ENCODE results near the gene CDC34. TPM values are rescaled to one million over a fixed set of nuclear protein-coding genes. Genes with fewer than 3 reads are reported as not detected.
A peak's percentile ranks its signal among the peaks of the same experiment; 100 is the strongest.
"Not testable (repeated sequence)": the region's sequence is repeated elsewhere in the genome, so short reads cannot be mapped to it uniquely, and the experiment has no call there.

The CDC34 gene
- total and polyA plus RNA-seq, 7 donors: 72.6 to 160 (median 107) TPM

GRCh38 chr19:584240-585001 lies 52.9 kb downstream of the CDC34 start:
- peak; percentile 74 for TF ChIP-seq CTCF (IDR thresholded peaks at IDR 0.05)
- Histone ChIP-seq H3K4me1 (peaks cover 7% of the 10 kb centered on the region), H3K4me3 (no peak overlapping the region), H3K36me3 (ENCODE audit: insufficient read depth in 1 of 2, low read depth in 1 of 2) (peaks cover 4 to 38% of the 10 kb centered on the region in 2 donors), H3K27me3 (ENCODE audit: insufficient read depth in 3 of 3, low read length in 2 of 3) (peaks cover 0 to 17% (median 9%) of the 10 kb centered on the region in 3 donors), H3K27ac (no peak overlapping the region), H3K9me3 (no peaks in the 10 kb centered on the region)
- ATAC-seq (peak; percentile 71 to 80 (median 74)), DNase-seq (peak; percentile 57 to 82)
- intact Hi-C loops (cut with DNase I): loop anchor here in 1 of 2 donors (10.0 kb wide), 1 partner anchor 150 kb away; no protein-coding TSS in a partner anchor
- 11 to 25% (median 15%) methylated on average over 37 to 38 of the region's 38 CpGs for WGBS, 3 donors

- Histone ChIP-seq H3K27me3 (ENCODE audit: insufficient read depth in 3 of 3, low read length in 2 of 3) (peaks cover 0 to 18% (median 10%) of the 10 kb centered on the region in 3 donors), H3K36me3 (ENCODE audit: insufficient read depth in 1 of 2, low read depth in 1 of 2) (peaks cover 4 to 30% of the 10 kb centered on the region in 2 donors)
- H3K27ac ChIP-seq, H3K9me3 ChIP-seq, H3K4me1 ChIP-seq, H3K4me3 ChIP-seq, DNase-seq: not testable (repeated sequence)
- intact Hi-C loops (cut with DNase I): loop anchor here in 1 of 2 donors (10.0 kb wide), 1 partner anchor 150 kb away; no protein-coding TSS in a partner anchor
- peak; percentile 0 to 6 (median 3) for ATAC-seq
- WGBS, 3 donors: 75 to 77% (median 76%) methylated on average over 20 to 34 of the region's 34 CpGs
Observed at GRCh38 chr19:585146-585545, 53.6 kb downstream of the CDC34 start.

- peaks cover 0 to 22% (median 14%) of the 10 kb centered on the region in 3 donors for H3K27me3 ChIP-seq (ENCODE audit: insufficient read depth in 3 of 3, low read length in 2 of 3)
- H3K9me3 ChIP-seq: no peaks in the 10 kb centered on the region
- ATAC-seq: peak in 2 of 4 donors; percentile 3 to 11
- no peak overlapping the region for H3K4me3 ChIP-seq
- DNase-seq: no peak
- H3K36me3 ChIP-seq (ENCODE audit: insufficient read depth in 1 of 2, low read depth in 1 of 2): peaks cover 4 to 26% of the 10 kb centered on the region in 2 donors
- 56 to 62% (median 60%) methylated on average over 9 to 10 of the region's 10 CpGs for WGBS, 3 donors
- no peak overlapping the region for H3K27ac ChIP-seq
- H3K4me1 ChIP-seq: peaks cover 5% of the 10 kb centered on the region
- TF ChIP-seq CTCF (IDR thresholded peaks at IDR 0.05): no peak
- intact Hi-C loops (cut with DNase I): loop anchor here in 1 of 2 donors (10.0 kb wide), 1 partner anchor 149 kb away; no protein-coding TSS in a partner anchor
Observed at GRCh38 chr19:585551-586110, 54.1 kb downstream of the CDC34 start.

GRCh38 chr19:588093-588740 lies 56.7 kb downstream of the CDC34 start:
- H3K9me3 ChIP-seq: no peaks in the 10 kb centered on the region
- H3K36me3 ChIP-seq (ENCODE audit: insufficient read depth in 1 of 2, low read depth in 1 of 2): peaks cover 0 to 2% of the 10 kb centered on the region in 2 donors
- WGBS, 3 donors: 5 to 6% (median 5%) methylated on average over 30 to 41 of the region's 41 CpGs
- TF ChIP-seq CTCF (IDR thresholded peaks at IDR 0.05): no peak
- intact Hi-C loops (cut with DNase I): loop anchor here in 1 of 2 donors (10.0 kb wide), 1 partner anchor 147 kb away; no protein-coding TSS in a partner anchor
- peaks cover 0 to 40% (median 20%) of the 10 kb centered on the region in 3 donors for H3K27me3 ChIP-seq (ENCODE audit: insufficient read depth in 3 of 3, low read length in 2 of 3)
- no peak overlapping the region for H3K27ac ChIP-seq
- ATAC-seq (peak in 1 of 4 donors; percentile 9), DNase-seq (peak in 1 of 2 donors; percentile 61)
- H3K4me3 ChIP-seq: no peak overlapping the region
- peaks cover 5% of the 10 kb centered on the region for H3K4me1 ChIP-seq

Measured in psoas muscle (tissue), 8 donors.